Vagina (tissue), 2 donors: ENCODE data around the gene LMBRD2. TPM values are rescaled to one million over a fixed set of nuclear protein-coding genes. Genes with fewer than 3 reads are reported as not detected.

Experiments used
- DNase-seq, 2 donors: peaks; one replicate each; pipeline ENCODE4 v3.0.0-alpha.2; 2017; ENCODE audit errors: extremely low spot score in 2 of 2
- H3K27ac ChIP-seq: fragments of 200-600 bp; sonication (generic); one replicate; pipeline ENCODE4 v1.5.1; 2019
- H3K27me3 ChIP-seq: fragments of 200-600 bp; sonication (generic); one replicate; pipeline ENCODE4 v1.5.1; 2019
- H3K36me3 ChIP-seq, 2 donors: fragments of 200-600 bp; sonication (generic); one replicate each; pipeline ENCODE4 v1.5.1; 2017 to 2019
- H3K4me1 ChIP-seq: fragments of 200-600 bp; sonication (generic); one replicate; pipeline ENCODE4 v1.5.1; 2019
- H3K4me3 ChIP-seq, 2 donors: fragments of 200-600 bp; sonication (generic); 1 replicate in 1 of 2; 2 replicates in 1 of 2; pipeline ENCODE4 v1.5.1; 2016 to 2019
- H3K9me3 ChIP-seq: fragments of 200-600 bp; sonication (generic); one replicate; pipeline ENCODE4 v1.5.1; 2019
- CTCF ChIP-seq, 3 experiments: fragments of 450-650 bp in 2 of 3; fragments of 200-600 bp in 1 of 3; sonication (generic) in 1 of 3; IDR thresholded peaks; one replicate each; pipeline ENCODE4 v1.5.1; 2017 to 2019; ENCODE audit warnings: antibody characterized with exemption in 3 of 3, mild to moderate bottlenecking in 2 of 3, moderate library complexity in 2 of 3
- POLR2A ChIP-seq, 2 donors: fragments of 450-650 bp; IDR thresholded peaks; one replicate each; pipeline ENCODE4 v1.6.1; 2017; ENCODE audit warnings: antibody characterized with exemption in 2 of 2, mild to moderate bottlenecking in 2 of 2, moderate library complexity in 2 of 2
- POLR2AphosphoS5 ChIP-seq, 2 donors: sonication (generic); formaldehyde crosslinking; IDR thresholded peaks; one replicate each; pipeline ENCODE4 v1.9.0; 2017; ENCODE audit warnings: antibody characterized with exemption in 2 of 2, mild to moderate bottlenecking in 2 of 2, low read depth in 1 of 2; ENCODE audit not compliant: insufficient read depth in 1 of 2
- intact Hi-C: fragments of 100-400 bp; cut with DNase I; formaldehyde crosslinking; loops from one replicate; pipeline ENCODE4 v1.15.1; 2023
- total RNA-seq: library from RNA; depleted of rRNA; stranded (reverse); fragments of >200 nt; gene quantifications from one replicate; pipeline ENCODE4 v1.2.3, GENCODE V29; 2016

The LMBRD2 gene
- total RNA-seq, 1 donor from 2014 or later = 5.6 TPM

GRCh38 chr5:36125868-36126267 lies 25.8 kb downstream of the LMBRD2 start:
- H3K4me1 ChIP-seq = no peaks in the 10 kb centered on the region
- H3K36me3 ChIP-seq = peaks cover 0 to 12% of the 10 kb centered on the region in 2 donors
- no peak overlapping the region for H3K4me3 ChIP-seq
- H3K9me3 ChIP-seq = no peaks in the 10 kb centered on the region
- H3K27me3 ChIP-seq = no peaks in the 10 kb centered on the region
- DNase-seq = no peak
- no peak overlapping the region for H3K27ac ChIP-seq
- TF ChIP-seq CTCF (IDR thresholded peaks at IDR 0.05) (no peak), POLR2A (IDR thresholded peaks at IDR 0.05) (no peak), POLR2AphosphoS5 (IDR thresholded peaks at IDR 0.05; ENCODE audit: insufficient read depth in 1 of 2, low read depth in 1 of 2) (no peak)
- intact Hi-C loops = no loop called here

GRCh38 chr5:36111238-36111637 lies 40.4 kb downstream of the LMBRD2 start:
- no peaks in the 10 kb centered on the region for H3K9me3 ChIP-seq
- H3K4me1 ChIP-seq = no peaks in the 10 kb centered on the region
- no peak overlapping the region for H3K4me3 ChIP-seq
- TF ChIP-seq POLR2A (IDR thresholded peaks at IDR 0.05) = no peak
- no peak for TF ChIP-seq POLR2AphosphoS5 (IDR thresholded peaks at IDR 0.05; ENCODE audit: insufficient read depth in 1 of 2, low read depth in 1 of 2)
- TF ChIP-seq CTCF (IDR thresholded peaks at IDR 0.05) = no peak
- no peaks in the 10 kb centered on the region for H3K27me3 ChIP-seq
- DNase-seq = no peak
- peaks cover 0 to 18% of the 10 kb centered on the region in 2 donors for H3K36me3 ChIP-seq
- no peak overlapping the region for H3K27ac ChIP-seq
- intact Hi-C loops = no loop called here

GRCh38 chr5:36108758-36109460 lies 42.8 kb downstream of the LMBRD2 start:
- no peaks in the 10 kb centered on the region for H3K27me3 ChIP-seq
- TF ChIP-seq CTCF (IDR thresholded peaks at IDR 0.05) = no peak
- TF ChIP-seq POLR2AphosphoS5 (IDR thresholded peaks at IDR 0.05; ENCODE audit: insufficient read depth in 1 of 2, low read depth in 1 of 2) = no peak
- TF ChIP-seq POLR2A (IDR thresholded peaks at IDR 0.05) = no peak
- intact Hi-C loops = no loop called here
- no peak overlapping the region for H3K4me3 ChIP-seq
- peaks cover 0 to 32% of the 10 kb centered on the region in 2 donors for H3K36me3 ChIP-seq
- H3K4me1 ChIP-seq = no peaks in the 10 kb centered on the region
- H3K27ac ChIP-seq = no peak overlapping the region
- no peak for DNase-seq
- no peaks in the 10 kb centered on the region for H3K9me3 ChIP-seq

GRCh38 chr5:36105819-36106218 lies 45.9 kb downstream of the LMBRD2 start:
- H3K36me3 ChIP-seq = peaks cover 0 to 40% of the 10 kb centered on the region in 2 donors
- H3K4me3 ChIP-seq = no peak overlapping the region
- intact Hi-C loops = no loop called here
- no peak for DNase-seq
- H3K9me3 ChIP-seq = no peaks in the 10 kb centered on the region
- TF ChIP-seq POLR2A (IDR thresholded peaks at IDR 0.05) = no peak
- no peak for TF ChIP-seq CTCF (IDR thresholded peaks at IDR 0.05)
- no peak for TF ChIP-seq POLR2AphosphoS5 (IDR thresholded peaks at IDR 0.05; ENCODE audit: insufficient read depth in 1 of 2, low read depth in 1 of 2)
- no peaks in the 10 kb centered on the region for H3K4me1 ChIP-seq
- H3K27me3 ChIP-seq = no peaks in the 10 kb centered on the region
- no peak overlapping the region for H3K27ac ChIP-seq

- DNase-seq = no peak
- TF ChIP-seq POLR2AphosphoS5 (IDR thresholded peaks at IDR 0.05; ENCODE audit: insufficient read depth in 1 of 2, low read depth in 1 of 2) = no peak
- no peak for TF ChIP-seq CTCF (IDR thresholded peaks at IDR 0.05)
- no peak for TF ChIP-seq POLR2A (IDR thresholded peaks at IDR 0.05)
- intact Hi-C loops = no loop called here
- no peak overlapping the region for H3K4me3 ChIP-seq
- no peaks in the 10 kb centered on the region for H3K27me3 ChIP-seq
- no peaks in the 10 kb centered on the region for H3K9me3 ChIP-seq
- no peaks in the 10 kb centered on the region for H3K4me1 ChIP-seq
- peaks cover 0 to 11% of the 10 kb centered on the region in 2 donors for H3K36me3 ChIP-seq
- H3K27ac ChIP-seq = no peak overlapping the region
Observed at GRCh38 chr5:36099748-36100147, 51.9 kb downstream of the LMBRD2 start.
